IPS-20b (cell line): ENCODE results near the gene ALK.

Experiments
- H3K27ac ChIP-seq: one replicate; pipeline ENCODE4 v1.5.1; 2013; ENCODE audit warnings: low read length
- H3K27me3 ChIP-seq: 2 replicates; pipeline ENCODE4 v1.6.1; 2013; ENCODE audit warnings: mild to moderate bottlenecking, low read length, inconsistent platforms; ENCODE audit not compliant: insufficient read depth
- H3K36me3 ChIP-seq: 2 replicates; pipeline ENCODE4 v1.6.1; 2013; ENCODE audit warnings: low read depth, mild to moderate bottlenecking, inconsistent platforms, low read length, moderate library complexity; ENCODE audit not compliant: insufficient read depth
- H3K4me1 ChIP-seq: 2 replicates; pipeline ENCODE4 v1.6.1; 2013; ENCODE audit warnings: mild to moderate bottlenecking, control low read depth, inconsistent platforms, low read length, moderate library complexity; ENCODE audit not compliant: insufficient read depth
- H3K4me3 ChIP-seq: 2 replicates; pipeline ENCODE4 v1.5.1; 2013; ENCODE audit warnings: mild to moderate bottlenecking, low read length, inconsistent platforms
- H3K9ac ChIP-seq: 2 replicates; pipeline ENCODE4 v1.6.1; 2013; ENCODE audit warnings: low read depth, mild to moderate bottlenecking, inconsistent platforms, low read length, moderate library complexity
- H3K9me3 ChIP-seq: 2 replicates; pipeline ENCODE4 v1.6.1; 2013; ENCODE audit warnings: mild to moderate bottlenecking, low read depth, low read length, inconsistent platforms; ENCODE audit not compliant: insufficient read depth

ALK gene

DNA sequence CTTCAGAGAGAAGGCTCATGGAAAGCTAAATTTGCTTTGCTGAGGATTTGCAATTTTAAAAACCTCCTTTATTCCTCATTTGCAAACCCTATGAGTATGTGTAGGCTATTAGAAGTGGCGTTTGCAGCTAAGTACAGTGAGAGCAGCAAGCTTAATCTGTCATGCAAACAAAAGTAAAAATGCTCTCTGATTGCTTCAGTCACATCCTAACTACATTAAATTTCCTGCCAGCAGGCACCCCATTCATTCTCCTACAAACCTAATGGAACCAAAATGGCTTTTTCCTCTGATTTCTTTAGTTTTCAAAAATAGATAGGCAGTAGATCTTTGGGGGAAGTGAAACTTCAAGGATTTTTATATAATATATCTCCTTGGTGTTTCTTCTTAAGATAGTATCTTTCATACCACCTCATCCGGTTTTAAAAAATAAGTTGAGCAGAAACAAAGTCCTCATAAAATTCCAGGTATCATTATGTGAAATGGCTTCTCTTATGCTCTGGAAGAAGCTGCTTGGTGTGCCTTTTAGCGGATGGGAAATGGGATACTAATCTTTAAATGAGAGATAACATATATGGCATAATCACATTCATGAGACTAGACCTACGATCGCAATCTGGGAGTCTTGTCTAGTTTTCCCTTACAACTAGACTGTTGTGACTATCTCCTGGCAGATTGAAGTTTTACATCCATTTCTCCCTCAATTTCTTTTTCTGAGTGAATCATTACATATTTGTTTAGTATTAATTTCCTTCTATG is 757.1 kb downstream of the ALK start:
- H3K4me1 ChIP-seq: peaks cover 13% of the 10 kb centered on the region
- H3K36me3 ChIP-seq: no peaks in the 10 kb centered on the region
- no peak overlapping the region for H3K27ac ChIP-seq
- H3K9me3 ChIP-seq: no peaks in the 10 kb centered on the region
- H3K9ac ChIP-seq: no peak overlapping the region
- H3K4me3 ChIP-seq: no peak overlapping the region
- no peaks in the 10 kb centered on the region for H3K27me3 ChIP-seq

DNA sequence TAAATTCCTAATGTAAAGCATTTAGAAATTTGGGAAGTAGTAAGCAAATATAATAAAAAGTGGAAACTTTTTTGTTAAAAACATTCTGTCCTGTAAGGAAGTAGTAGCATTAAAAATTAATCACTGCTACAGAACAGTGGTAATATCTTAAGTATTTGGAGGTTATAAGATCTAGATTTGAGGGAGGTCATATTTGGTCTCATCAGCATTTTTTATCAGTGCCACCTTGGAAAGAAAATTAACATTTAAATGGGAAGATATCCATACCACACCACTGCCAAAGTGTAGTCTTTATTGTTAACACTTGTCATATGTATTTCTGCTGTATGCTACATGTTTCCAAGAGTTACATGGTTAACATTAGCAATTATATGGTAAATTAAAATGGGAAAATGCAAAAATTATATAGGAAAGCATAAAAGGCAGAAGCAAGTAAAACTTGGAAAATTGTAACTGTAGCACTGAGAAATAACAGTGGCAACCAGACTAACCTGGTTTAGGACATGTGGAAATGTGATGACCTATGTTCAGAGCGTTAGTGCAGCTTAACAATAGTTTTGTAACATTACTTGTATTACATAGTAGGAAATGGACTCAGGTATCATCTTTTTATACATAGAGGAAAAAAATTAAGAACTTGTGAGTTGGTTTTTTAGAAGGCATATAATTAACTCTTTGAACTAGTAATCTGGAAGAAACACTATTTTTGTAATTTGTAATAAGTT is 759.0 kb downstream of the ALK start:
- no peak overlapping the region for H3K9ac ChIP-seq
- H3K27me3 ChIP-seq: no peaks in the 10 kb centered on the region
- H3K9me3 ChIP-seq: no peaks in the 10 kb centered on the region
- H3K36me3 ChIP-seq: no peaks in the 10 kb centered on the region
- H3K4me3 ChIP-seq: no peak overlapping the region
- no peak overlapping the region for H3K27ac ChIP-seq
- peaks cover 13% of the 10 kb centered on the region for H3K4me1 ChIP-seq

DNA sequence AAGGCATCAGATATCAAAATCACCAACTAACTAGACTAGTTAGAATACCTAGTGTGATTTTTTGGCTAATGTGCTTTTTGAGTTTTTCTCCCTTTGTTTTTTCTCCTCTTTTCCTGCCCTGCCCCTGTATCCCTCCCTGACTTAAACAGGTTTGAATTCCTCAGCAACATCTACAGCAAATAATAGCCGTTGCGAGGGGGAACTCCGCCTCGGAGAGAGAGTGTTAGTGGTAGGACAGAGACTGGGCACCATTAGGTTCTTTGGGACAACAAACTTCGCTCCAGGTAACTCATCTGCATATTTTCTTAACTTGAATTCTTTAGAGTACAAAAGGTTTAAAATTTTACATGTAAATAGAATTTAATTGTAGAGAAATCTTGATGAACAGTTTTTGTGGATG is 761.2 kb downstream of the ALK start:
- no peak overlapping the region for H3K9ac ChIP-seq
- peaks cover 14% of the 10 kb centered on the region for H3K4me1 ChIP-seq
- H3K36me3 ChIP-seq: no peaks in the 10 kb centered on the region
- no peaks in the 10 kb centered on the region for H3K9me3 ChIP-seq
- H3K27ac ChIP-seq: no peak overlapping the region
- H3K27me3 ChIP-seq: no peaks in the 10 kb centered on the region
- no peak overlapping the region for H3K4me3 ChIP-seq

DNA sequence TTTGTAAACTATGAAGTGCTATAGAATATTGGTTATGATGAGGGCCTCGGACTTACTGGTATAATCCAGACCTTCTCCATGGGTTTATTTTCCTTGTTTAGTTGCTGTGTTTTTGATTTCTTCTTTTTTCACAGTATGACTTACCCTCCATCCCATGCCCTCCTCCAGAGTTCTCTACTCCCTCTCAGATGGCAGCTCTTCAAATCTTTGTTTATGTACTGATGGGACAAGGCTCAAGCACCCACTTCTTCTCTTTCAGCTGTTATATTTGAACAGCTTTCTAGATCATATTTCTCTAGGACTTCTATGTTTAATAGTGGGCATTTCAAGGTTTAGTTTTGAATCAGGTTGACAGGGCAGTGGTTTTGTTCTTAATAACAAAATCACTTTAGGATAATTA is 762.3 kb downstream of the ALK start:
- Histone ChIP-seq H3K27ac (no peak overlapping the region), H3K4me1 (peaks cover 12% of the 10 kb centered on the region), H3K9ac (no peak overlapping the region), H3K4me3 (no peak overlapping the region), H3K9me3 (no peaks in the 10 kb centered on the region), H3K27me3 (no peaks in the 10 kb centered on the region), H3K36me3 (no peaks in the 10 kb centered on the region)

DNA sequence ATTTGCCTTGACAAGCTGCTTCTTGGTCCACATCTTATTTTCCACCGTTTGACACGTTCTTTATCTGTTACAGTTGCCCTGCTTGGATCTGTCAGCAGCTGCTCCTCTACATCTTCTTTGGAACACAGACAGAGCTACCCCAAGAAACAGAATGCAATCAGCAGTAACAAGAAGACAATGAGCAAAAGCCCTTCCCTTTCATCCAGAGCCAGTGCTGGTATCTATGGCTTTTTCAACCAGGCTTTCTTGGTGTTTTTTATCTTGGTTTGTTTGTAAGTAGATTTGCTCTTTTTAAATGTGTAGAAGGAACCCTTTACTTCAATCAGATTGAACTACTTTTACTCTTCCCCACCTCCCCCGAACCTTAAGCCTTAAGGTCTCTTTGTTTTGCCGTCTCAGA is 764.3 kb downstream of the ALK start:
- no peaks in the 10 kb centered on the region for H3K27me3 ChIP-seq
- no peak overlapping the region for H3K27ac ChIP-seq
- peaks cover 10% of the 10 kb centered on the region; the same call in 1 of the 2 replicates for H3K4me1 ChIP-seq
- no peaks in the 10 kb centered on the region for H3K36me3 ChIP-seq
- no peaks in the 10 kb centered on the region for H3K9me3 ChIP-seq
- H3K9ac ChIP-seq: no peak overlapping the region
- H3K4me3 ChIP-seq: no peak overlapping the region

DNA sequence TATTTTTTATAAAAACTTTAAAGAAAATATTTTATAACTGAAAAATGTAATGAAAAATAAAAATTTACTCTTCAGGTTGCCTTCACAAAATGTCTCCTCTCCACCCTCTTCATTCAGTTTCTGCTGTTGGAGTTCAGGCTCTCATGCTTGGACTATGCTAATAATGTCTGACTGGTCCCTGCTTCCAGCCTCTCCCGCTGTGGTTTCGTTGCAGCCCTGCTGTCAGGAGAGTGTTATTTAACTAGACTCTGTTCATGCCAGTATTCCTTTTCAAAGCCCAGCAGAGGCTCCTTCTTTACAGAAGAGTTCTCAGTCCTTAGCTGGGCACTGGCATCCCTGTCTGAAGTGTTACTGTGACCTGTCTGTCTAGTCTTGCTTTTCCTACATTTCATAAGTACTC is 765.8 kb downstream of the ALK start:
- Histone ChIP-seq H3K4me3 (no peak overlapping the region), H3K27ac (no peak overlapping the region), H3K36me3 (no peaks in the 10 kb centered on the region), H3K27me3 (no peaks in the 10 kb centered on the region), H3K9me3 (no peaks in the 10 kb centered on the region), H3K4me1 (peaks cover 10% of the 10 kb centered on the region; the same call in 1 of the 2 replicates), H3K9ac (no peak overlapping the region)

DNA sequence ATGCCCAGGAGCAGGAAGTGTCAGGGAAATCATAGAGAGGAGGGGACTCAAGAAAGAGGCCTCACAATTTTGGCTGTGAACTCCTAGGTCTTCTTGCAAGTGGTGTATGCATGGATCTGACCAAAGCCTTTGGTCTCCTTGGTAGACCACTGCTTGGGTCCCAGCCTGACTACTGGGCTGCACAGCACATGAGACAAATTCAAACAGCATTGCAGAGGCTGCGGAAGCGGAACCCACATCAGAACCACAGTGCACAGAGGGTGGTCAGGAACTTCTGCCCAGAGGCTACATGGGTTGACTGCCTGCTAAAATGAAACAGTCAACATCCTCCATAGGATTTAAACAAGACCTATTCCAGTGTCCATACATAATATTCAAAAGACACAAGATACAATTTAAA is 766.8 kb downstream of the ALK start:
- Histone ChIP-seq H3K36me3 (no peaks in the 10 kb centered on the region), H3K27ac (no peak overlapping the region), H3K9me3 (no peaks in the 10 kb centered on the region), H3K4me3 (no peak overlapping the region), H3K4me1 (peaks cover 5% of the 10 kb centered on the region; the same call in 1 of the 2 replicates), H3K27me3 (no peaks in the 10 kb centered on the region), H3K9ac (no peak overlapping the region)

DNA sequence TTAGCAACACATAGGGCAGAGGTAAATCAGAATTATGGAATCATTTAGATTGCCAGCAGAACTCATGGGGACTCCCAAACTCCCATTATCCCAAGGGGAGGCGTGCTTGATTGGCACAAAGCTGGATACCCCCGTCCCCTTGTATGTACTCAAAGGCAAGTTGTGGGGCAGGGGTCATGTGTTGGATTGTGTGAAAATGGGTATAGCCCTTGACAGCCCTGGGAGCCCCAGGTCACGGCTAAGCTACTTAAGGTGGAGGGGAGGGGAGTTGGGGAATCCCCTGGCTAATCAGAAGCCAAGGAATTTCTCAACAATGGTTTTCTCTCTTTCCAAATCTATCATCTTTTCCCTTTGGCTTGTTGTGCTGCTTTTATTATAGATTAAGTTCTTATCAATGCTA is 773.4 kb downstream of the ALK start:
- Histone ChIP-seq H3K9me3 (no peaks in the 10 kb centered on the region), H3K9ac (no peak overlapping the region), H3K4me1 (no peaks in the 10 kb centered on the region), H3K36me3 (no peaks in the 10 kb centered on the region), H3K27ac (no peak overlapping the region), H3K27me3 (no peaks in the 10 kb centered on the region), H3K4me3 (no peak overlapping the region)

DNA sequence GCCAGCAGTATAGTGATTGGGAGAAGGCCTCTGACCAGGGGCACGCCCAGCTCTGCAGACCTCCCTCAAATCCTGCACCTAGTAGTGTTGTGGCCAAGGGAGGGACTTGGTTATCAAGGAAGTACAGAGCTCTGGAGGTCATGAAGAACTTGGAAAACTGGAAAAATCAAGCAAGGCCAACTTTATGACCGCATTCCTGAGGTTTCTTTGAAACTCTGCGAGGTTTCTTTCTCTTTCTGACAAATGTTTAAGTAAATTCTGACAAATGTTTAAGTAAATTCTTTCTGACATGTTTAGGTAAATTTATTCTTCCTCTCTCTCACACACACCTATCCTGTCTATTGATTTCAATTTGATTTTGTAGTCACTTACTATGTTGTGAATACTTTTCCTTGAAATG is 775.2 kb downstream of the ALK start:
- Histone ChIP-seq H3K36me3 (no peaks in the 10 kb centered on the region), H3K4me3 (no peak overlapping the region), H3K9me3 (no peaks in the 10 kb centered on the region), H3K4me1 (no peaks in the 10 kb centered on the region), H3K27me3 (no peaks in the 10 kb centered on the region), H3K27ac (no peak overlapping the region), H3K9ac (no peak overlapping the region)

DNA sequence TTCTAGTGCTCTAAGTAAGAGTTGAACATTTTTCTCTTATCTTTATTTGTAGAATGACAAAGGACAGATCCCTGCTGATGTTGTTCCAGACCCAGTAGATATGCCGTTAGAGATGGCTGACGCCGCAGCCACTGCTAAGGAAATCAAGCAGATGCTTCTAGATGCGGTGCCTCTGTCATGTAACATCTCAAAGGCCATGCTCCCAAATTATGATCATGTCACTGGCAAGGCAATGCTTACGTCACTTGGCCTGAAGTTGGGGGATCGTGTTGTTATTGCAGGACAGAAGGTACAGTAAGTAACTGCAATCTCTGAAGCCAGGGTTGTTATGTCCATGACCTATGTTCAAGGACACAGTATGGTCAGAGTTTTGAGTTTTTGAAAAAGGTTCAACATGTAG is 777.7 kb downstream of the ALK start:
- H3K36me3 ChIP-seq: no peaks in the 10 kb centered on the region
- no peak overlapping the region for H3K9ac ChIP-seq
- no peak overlapping the region for H3K27ac ChIP-seq
- no peaks in the 10 kb centered on the region for H3K27me3 ChIP-seq
- no peaks in the 10 kb centered on the region for H3K4me1 ChIP-seq
- H3K9me3 ChIP-seq: no peaks in the 10 kb centered on the region
- H3K4me3 ChIP-seq: no peak overlapping the region
